Cardiac ventricle fibroblast (primary cell): ENCODE data around the gene KCNJ10. TPM values are rescaled to one million over a fixed set of nuclear protein-coding genes. Genes with fewer than 3 reads are reported as not detected.

ENCODE experiments used
- total RNA-seq: library from RNA; depleted of rRNA; stranded (reverse); fragments of >200 nt; gene quantifications from 2 replicates; pipeline ENCODE4 v1.2.3, GENCODE V29; 2015

Gene KCNJ10
- total RNA-seq = not detected in 2 replicates

GRCh38 chr1:160069460-160070231 is at the start of gene KCNJ10:
Gene KCNJ10, minus strand, starts transcription at chr1:160070160. Its CDS starts 27,628 bp downstream, at chr1:160042532.

GRCh38 chr1:160115545-160116282 is 45.8 kb upstream of the KCNJ10 start, which contains the start of gene ATP1A2:
Gene ATP1A2, plus strand, starts transcription at chr1:160115759. Its CDS starts 103 bp downstream, at chr1:160115862.

GRCh38 chr1:160097911-160098851 is 28.2 kb upstream of the KCNJ10 start, which contains the start of gene IGSF8:
Gene IGSF8, minus strand, starts transcription at chr1:160098619. Its CDS starts 147 bp downstream, at chr1:160098472.

GRCh38 chr1:160081261-160081936 is 11.4 kb upstream of the KCNJ10 start, which contains the start of gene KCNJ9:
Gene KCNJ9, plus strand, starts transcription at chr1:160081538. Its CDS starts 2,493 bp downstream, at chr1:160084031.

GRCh38 chr1:160031365-160032164 is 38.4 kb downstream of the KCNJ10 start, which contains the start of gene PIGM:
Gene PIGM, minus strand, starts transcription at chr1:160031990. Its CDS starts 251 bp downstream, at chr1:160031739.

GRCh38 chr1:159953536-159954515 is 116.1 kb downstream of the KCNJ10 start, which contains the start of gene SLAMF9:
Gene SLAMF9, minus strand, starts transcription at chr1:159954237. Its CDS starts 100 bp downstream, at chr1:159954137.

Other genes with a start within 250 kb of the KCNJ10 start
- not detected in 2 replicates for gene SLAMF8, start 243.3 kb downstream of the KCNJ10 start, total RNA-seq
- not detected in 2 replicates for gene VSIG8, start 207.5 kb downstream of the KCNJ10 start, total RNA-seq
- not detected in 2 replicates for gene CFAP45, start 170.0 kb downstream of the KCNJ10 start, total RNA-seq
- gene TAGLN2, start 144.7 kb downstream of the KCNJ10 start, total RNA-seq = 285 and 303 TPM in 2 replicates
- gene IGSF9, start 124.5 kb downstream of the KCNJ10 start, total RNA-seq = not detected in 2 replicates
- not detected in 2 replicates for gene SLAMF9, start 115.9 kb downstream of the KCNJ10 start, total RNA-seq
- gene PIGM, start 38.2 kb downstream of the KCNJ10 start, total RNA-seq = 2.3 and 4.0 TPM in 2 replicates
- gene KCNJ9, start 11.4 kb upstream of the KCNJ10 start, total RNA-seq = not detected in 2 replicates
- 10.4 and 11.4 TPM in 2 replicates for gene IGSF8, start 28.5 kb upstream of the KCNJ10 start, total RNA-seq
- gene ATP1A2, start 45.6 kb upstream of the KCNJ10 start, total RNA-seq = 1.4 and 1.8 TPM in 2 replicates
- not detected in 2 replicates for gene ATP1A4, start 81.4 kb upstream of the KCNJ10 start, total RNA-seq
- gene CASQ1, start 120.4 kb upstream of the KCNJ10 start, total RNA-seq = not detected in 2 replicates
- 81.7 and 87.2 TPM in 2 replicates for gene PEA15, start 135.2 kb upstream of the KCNJ10 start, total RNA-seq
- 54.7 and 56.3 TPM in 2 replicates for gene DCAF8, start 192.4 kb upstream of the KCNJ10 start, total RNA-seq
- gene PEX19, start 215.0 kb upstream of the KCNJ10 start, total RNA-seq = 47.3 and 56.5 TPM in 2 replicates